HG03066 (cell line): ENCODE data around the gene JMJD6.
"Not testable (repeated sequence)": the region's sequence is repeated elsewhere in the genome, so short reads cannot be mapped to it uniquely, and the experiment has no call there.

Source experiments
- ATAC-seq: cut with Tn5 transposase; IDR thresholded peaks from one replicate; pipeline ENCODE4 v1.9.1; 2021; ENCODE audit warnings: low read depth; ENCODE audit not compliant: unreplicated experiment

JMJD6 gene

DNA sequence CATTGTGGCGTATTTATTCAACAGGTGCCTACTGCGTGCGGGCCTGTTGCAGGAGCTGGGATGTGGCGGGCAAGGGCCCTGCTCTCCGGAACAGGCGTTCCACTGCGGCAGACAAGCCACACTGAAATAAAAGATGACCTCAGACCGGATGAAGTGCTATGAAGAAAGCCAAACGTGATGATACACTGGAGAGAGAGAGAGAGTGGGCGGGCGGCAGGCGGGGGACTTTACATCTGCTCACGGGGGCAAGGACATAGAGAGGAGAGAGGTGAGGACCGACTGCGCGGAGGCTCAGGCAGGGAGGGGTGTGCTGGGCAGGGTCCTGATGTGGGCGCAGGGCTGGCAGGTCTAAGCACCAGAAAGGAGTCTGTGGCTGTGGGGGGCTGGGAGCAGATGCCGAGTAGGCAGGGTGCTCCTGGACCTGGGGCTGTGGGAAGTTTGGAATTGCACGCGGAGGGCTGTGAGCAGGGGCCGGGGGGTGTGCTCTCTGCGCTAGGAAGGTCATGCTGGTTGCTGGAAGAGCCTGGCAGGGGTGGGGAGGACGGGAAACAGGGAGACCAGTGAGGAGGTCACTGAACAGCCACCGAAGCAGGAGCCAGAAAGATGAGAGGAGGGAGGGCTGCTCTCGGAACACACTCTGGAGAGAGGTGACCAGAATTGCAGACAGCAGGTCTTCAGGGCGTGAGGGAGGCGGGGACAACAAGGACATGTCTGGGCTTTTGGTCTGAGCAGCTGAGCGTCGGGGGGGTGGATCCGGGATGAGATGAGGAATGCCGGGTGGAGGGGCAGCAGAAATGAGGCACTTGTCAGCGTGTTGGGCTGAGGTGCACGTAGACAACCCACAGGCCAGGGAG, 25.6 kb downstream of the JMJD6 start:
- ATAC-seq: no peak

DNA sequence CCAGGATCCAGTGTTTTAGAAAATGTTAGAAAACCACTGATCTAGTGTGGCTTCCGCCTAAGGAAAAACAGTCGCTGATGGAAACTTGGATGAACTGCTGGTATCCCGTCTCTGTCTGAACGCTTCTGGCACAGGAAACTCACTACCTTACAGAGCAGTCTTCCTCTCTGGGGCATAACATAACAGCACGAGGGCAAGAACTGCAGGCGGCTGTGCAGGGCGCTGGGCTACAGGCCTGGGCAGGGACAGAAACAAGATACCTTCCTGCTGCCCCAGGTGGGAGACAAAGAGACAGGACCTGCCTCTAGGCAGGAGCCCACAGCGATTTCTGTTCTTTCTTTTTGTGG, 26.2 kb downstream of the JMJD6 start:
- ATAC-seq: no peak

DNA sequence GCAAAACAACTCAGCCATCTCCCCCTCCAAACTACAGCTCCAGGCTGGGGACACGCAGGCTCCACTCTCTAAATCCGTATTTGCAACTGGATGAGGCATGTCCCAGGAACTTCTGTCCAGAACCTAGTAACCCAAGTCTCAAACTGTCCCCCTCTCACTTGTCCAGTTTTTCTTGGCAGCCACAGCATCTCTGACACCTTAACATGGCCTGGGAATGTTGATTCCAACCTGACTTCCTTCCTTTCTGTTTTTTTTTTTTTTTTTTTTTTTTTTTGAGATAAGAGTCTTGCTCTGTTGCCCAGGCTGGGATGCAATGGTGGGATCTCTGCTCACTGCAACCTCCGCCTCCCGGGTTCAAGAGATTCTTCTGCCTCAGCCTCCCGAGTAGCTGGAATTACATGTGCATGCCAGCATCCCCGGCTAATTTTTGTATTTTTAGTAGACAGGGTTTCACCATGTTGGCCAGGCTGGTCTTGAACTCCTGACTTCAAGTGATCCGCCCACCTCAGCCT, 27.9 kb downstream of the JMJD6 start:
- ATAC-seq: not testable (repeated sequence)

DNA sequence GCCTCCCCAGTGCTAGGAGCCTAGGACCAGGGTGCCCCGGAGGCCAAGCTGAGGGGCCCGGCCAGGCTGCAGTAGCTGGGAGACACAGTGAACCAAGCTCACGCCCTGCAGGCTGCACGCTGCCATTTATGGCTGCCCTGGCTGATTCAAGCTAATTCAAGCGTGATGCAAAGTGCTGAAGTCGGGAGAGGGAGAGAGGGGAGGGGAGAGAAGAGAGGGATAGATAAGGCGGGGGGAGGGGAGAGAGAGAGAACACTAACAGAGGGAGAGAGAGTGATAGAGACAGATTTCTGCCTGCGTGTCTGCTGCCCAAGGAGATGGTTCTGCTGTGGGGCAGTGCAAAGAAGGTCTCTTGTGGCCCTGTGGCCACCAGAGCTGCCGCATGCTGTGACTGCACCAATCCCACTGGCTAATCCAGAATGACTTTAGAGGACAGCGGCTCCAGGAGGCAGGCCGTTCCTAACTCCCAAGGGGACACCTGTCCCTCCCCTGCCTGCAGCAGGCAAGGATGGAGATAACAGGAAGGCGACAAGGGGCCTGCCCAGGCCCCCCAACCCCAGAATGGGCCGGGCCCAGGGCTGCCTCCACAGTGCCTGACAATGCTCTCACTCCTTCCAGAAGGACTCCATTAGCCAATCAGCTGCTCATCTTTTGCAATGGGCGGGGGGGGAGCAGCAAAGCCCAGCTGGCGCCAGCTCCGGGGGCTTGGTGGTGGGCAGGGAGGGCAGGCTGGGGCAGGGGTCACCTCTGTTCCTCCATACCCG, 28.5 kb downstream of the JMJD6 start:
- ATAC-seq: no peak

DNA sequence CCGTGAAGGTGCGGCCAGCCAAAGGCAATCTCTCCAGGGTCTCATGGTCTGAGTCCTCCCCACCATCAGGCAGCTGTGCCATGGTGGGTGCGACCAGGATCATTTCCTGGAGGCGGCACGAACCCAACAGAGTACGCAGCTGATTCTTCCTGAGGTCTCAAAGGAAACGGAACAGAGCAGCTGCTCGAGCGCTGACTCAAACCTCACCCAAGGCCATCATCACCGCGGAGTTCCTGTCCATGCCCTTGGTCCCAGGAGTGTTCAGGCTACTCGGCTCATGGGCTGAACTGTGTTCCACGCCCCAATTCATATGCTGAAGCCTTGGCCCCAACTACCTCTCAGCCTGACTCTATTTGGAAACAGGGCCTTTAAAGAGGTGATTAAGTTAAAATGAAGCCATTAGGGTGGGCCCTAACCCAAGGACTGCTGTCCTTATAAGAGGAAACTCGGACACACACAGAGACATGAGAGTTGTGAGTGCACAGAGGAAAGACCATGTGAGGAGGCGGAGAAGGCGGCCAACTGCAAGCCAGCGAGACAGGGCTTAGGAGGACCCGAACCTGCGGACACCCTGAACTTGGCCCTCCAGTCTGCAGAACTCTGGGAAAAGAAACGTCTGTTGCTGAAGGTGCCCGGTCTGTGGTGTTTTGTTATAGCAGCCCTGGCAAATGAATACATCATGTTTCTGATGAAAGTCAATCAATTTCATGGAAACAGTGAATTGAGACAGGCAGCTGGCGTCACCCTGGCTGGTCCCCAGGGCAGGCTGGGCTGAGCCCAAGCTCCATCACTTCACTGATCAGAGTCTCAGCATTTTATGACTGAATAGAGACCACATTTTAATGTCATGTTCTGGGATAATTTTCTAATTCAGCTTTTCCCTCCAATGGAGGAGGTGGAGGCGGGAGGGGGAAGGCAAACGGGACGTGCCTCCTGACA, 29.4 kb downstream of the JMJD6 start:
- ATAC-seq: no peak

DNA sequence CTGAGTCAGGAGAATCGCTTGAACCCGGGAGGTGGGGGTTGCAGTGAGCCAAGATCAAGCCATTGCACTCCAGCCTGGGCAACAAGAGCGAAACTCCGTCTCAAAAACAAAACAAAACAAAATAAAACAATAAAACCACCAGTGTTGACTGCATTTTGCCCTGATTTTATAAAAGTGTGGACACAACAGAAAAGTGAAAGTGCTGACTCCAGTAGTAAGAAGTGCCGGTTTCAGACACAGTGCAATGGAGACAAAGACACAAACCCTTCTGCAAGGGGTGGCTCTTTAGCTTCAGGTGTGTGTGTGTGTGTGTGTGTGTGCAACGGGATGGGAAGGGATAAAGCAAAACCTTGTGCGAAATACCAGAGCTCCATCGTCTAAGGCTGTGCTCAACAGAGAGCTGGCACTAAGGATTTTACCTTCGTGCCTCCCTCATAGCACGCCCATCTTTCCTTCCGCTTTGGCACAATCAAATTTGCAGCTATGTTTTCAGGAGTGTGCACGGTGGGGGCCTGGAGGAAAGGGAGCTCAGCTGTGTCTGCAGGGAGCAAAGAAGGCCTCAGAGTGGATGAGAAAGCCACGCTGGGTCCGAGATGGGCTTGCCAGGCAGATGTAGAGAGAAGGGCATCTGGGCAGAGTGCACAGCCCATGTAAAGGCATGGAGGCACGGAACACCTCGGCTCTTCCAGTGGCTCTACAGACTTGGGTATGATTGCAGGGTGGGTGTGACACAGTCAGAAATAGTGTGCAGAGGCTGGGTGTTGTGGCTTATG, 31.2 kb downstream of the JMJD6 start:
- ATAC-seq: no peak

DNA sequence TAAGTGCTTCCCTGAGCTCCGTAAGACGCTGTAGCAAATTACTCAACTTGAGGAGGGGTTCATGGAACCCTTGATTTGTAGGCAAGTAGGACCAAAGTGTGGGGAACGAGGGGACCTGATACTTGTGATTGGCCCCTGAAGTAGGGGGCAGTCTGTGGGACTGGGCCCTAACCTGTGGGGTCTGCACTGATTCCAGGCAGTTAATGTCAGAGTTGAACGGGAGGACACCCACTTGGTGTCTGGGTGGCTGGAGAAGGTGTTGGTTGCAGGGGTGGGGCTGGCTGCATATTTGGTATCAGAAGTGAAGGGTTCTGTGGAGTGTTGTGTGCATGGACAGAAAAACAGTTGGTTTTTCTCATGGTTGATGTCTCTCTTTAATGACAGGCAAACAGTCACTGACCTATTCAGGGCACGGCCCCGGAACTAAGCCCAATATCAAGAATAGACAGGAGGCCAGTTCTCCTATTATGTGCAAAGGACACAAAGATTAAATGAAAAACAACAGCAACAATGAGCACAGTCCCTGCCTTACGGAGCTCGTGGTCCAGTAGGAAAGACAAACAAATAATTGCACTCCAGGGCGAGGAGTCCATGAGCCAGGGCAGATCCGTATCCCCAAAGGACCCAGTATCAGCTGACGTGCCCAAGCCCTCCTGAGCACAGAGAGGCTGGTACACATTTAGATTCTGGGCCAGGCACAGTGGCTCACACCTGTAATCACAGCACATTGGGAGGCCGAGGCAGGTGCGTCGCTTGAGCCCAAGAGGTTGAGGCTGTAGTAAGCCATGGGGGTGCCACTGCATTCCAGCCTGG, 34.8 kb downstream of the JMJD6 start:
- ATAC-seq: no peak

DNA sequence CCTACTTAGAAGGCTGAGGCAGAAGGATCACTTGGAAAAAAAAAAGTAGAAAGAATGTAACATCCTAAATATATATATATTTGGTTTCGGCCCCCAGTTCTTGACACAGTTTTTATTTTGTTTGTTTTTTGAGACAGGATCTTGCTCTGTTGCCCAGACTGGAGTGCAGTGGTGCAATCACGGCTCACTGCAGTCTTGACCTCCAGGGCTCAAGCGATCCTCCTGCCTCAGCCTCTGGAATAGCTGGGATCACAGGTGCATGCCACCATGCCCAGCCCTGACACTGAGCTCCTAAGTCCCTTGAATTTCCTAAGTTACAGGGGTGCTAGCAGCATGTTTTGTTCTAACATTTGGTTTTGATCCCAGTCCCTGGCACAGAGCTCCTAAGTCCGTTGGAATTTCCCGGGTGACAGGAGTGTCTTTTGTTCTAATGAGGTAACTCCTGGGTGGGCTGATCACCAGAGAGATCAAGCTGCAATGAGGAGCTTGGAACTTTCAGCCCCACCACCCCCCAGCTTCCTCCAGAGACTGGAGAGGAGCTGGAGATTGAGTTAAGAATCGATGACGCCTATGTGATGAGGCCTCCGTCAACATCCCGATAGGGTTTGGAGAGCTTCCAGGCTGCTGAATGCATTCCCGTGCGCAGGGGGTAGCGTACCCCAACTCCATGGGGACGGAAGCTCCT, 35.7 kb downstream of the JMJD6 start:
- ATAC-seq: no peak

DNA sequence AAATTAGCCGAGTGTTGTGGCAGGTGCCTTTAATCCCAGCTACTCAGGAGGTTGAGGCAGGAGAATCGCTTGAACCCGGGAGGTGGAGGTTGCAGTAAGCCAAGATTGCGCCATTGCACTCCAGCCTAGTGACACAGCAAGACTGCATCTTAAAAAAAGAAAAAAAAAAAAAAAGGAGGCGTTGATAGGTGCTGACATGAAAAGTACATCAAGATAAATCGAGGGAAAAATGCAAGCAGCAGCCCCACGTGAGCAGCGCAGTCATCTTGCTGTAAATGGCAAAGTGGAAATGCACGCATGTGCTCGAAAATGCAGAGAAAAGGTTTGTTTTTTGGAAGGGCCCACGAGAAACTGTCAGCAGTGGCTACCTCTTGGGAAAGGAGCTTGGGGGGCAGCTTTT, 36.5 kb downstream of the JMJD6 start:
- no peak for ATAC-seq

DNA sequence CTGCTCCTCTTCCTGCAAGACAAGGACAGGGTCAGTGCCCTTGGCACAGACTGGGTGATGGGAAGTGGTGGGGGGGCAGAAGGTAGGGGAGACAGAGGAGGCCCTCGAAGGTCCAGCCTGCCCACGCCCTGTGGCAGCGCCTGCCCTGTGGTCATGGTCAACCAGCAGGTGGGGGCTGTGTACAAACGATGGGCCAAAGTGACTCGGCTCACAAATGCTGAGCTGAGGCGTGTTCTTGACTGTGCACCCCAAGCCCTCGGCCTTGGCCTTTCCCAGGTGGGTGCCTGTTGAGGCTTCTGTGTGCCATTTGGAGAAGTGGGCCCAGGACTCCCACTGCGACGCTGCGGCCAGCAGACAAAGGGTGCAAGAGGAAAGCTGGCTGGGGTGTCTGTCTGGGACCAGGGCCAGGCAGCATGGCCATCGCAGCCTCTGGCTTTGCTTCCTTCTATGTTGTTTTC, 38.2 kb downstream of the JMJD6 start:
- ATAC-seq: no peak

DNA sequence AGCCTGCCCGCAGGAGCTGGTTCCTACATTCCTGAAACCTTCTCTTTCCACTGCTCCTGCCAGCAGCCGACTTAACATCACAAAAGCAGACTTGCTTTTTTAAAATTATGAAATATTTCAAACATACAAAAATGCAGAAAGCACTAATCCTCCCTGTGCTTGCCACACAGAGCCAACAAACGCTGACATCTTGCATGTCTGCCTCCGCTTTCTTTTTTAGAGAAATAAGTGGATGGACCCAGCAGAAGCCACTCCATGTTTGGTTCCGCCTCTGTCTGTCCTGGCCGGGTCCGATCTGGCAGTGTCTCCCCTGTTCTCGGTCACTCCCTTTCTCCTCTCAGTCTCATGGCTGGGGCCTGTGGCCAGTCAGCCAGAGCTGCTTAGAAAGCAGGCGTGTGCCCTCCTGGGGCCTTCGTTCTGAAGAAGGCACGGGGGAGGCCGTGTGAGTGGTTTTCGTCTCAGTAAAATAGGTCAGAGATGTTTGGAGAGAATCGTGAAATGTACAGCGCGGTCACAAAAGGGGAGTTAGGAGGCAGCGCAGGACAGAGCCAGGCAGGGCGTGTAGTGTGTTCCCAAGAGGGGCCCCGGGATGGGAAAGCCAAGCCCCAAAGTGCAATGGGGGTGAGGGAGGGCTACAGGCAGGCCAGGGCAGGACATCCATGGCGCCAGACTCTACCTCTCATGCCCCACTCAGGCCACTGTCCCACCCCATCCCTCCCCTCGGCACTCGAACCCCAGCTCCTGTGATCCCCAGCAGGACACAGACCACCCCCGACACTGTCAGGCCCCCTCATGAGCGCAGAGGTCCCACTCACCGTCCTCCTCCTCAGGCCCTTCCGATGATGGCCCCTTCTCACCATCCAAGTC, 38.9 kb downstream of the JMJD6 start:
- ATAC-seq: no peak

DNA sequence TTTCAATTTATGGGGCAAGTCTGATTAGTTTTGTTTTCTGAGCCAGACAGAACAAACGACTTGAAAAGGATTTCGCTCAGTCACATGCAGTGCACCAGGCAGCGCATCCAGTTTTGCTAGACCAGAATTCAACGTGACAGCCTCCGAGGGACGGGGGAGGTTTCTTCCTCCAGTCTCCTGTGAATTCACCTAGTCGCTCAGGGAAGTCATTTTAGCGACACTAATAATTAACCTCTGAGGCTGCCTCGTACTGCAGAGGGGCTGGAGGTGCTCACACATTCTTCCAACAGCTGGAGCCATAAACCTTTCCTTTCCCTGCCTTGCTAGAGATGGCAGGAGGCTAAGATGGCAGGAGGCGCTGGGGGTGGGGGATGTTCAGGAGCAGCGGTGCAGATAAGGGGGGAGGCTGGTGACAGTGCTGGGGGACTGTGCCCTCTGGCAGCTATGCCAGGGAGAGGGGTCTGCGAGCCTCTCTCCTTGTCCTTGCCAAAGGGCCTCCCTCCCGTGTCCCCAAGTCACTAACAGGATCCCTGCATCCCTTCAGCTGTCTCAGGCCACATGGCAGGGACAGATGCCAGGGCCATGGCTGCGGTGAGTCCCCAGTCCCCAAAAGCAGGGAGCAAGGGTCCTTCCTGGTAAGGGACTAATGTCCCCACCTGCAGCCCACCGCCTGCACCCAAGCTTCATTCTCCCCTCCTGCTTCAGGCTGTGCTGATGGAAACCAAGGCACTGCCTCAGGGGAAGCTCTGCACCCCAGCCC, 39.7 kb downstream of the JMJD6 start:
- ATAC-seq: no peak

DNA sequence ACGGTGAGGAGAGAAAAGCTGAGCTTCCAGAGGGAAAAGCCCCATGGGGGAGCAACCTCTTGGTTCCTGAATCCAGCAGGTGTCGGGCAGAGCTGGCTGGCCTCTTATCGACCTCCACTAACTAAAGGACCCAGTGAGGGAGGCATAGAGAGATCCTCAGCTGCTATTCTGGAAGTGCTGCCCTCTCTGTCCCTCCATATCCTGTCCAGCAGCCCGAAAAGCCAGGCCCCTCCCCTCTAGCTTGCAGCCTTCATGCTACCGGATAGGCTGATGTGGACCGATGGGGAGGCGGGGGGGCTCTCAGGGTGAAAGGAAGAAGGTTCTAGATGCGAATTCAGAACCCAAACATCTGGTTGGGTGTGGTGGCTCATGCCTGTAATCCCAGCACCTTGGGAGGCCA, 40.6 kb downstream of the JMJD6 start:
- ATAC-seq: no peak

DNA sequence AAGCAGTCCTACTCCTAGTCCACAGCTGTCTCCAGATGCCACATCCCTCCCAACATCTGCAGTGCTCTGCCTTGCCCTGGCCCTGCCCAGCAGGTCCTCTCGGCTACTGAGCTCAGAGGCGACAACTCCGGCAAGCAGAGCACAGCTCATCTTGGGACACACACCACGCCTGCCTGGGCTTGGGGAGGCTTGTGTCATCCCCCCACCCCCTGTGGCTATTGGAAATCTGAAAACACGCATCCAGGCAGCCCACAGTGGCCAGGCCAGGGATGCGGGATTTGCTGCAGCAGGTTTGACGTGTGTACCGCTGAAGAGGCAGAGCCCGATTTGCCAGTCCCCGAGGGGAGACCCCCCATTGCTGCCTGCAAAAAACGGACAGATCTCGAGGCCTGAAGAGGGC, 41.0 kb downstream of the JMJD6 start:
- ATAC-seq: no peak

DNA sequence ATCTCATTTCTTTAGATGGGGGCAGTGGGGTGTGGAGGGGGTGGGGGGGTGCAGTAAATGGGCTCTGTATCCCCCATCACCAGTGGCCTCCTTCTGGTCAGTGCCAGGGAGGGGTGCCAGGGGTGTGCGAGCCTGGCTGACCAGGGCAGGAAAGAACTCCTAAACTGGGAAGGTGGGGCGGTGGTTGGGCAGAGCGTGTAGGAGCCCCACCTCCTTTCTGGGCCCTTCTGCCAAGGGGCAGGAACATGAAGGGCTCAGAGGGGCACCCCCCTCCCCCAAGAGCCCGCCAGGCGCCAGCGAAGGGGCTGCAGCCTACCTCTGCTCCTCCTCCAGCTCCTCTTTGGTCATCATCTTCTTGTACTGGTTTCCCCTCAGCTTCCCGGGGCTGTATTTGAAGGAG, 41.6 kb downstream of the JMJD6 start:
- no peak for ATAC-seq

DNA sequence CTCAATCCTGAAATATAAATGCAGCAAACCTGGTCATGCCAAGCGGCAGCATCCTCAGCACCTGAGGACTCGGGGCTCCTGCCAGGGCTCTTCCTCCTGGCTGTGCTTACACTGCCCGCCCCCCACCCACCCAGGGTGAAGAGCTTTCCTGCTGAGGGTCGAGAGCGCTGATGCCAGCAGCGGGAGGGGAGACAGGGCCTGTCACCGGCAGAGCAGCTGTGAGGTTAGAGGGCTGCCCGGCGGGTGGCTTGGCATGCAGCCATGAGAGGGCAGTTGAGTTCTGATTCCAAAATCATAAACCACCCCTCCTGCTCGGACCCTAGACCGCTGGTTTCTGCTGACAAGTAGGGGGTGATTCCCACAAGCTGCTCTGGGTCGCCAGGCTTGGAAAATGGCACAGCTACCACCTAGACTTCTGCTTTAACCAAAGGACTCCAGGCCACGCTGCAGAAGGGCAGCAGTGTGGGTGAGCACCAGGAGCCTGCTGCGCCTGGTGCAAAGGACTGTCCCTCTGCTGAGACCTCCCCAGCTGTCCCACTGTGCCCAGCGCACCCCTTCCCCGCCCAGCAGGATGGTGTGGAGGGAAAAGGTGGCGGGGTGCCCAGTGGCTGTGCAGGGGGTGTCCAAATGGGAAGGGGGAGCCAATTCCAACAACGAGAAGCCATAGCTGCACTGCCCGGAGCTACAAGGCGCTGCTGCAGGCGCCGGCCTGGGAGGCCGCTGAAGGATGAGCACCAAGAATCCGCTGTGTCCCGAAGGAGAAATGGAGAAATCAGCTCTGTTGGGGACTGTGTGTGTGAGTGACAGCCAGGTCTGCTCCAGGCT, 42.3 kb downstream of the JMJD6 start:
- ATAC-seq: no peak
